Measurements from ENCODE around the gene MYPN.
"Not testable (repeated sequence)": the region's sequence is repeated elsewhere in the genome, so short reads cannot be mapped to it uniquely, and the experiment has no call there.

MYPN gene

DNA sequence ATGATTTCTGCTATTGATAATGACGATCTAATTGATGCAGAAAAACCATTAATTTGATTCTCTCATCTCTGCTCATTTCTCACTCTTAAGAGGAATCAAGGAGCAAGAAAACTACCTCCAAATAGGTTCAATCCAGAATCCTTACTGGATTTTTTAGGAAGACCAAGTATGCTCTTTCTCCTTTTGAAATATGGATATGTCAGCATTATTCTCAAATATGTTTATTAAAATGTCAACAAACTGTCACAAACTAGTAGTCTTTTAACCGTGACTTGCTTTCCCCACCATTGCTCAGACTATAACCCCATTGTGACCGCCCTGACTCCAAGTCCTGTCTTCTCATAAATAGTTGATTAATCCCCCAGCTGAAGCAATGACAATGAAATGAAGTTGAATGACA is 123.8 kb downstream of the MYPN start:
- no peak for DNase-seq (ENCODE audit: low read depth in 1 of 2, low spot score in 1 of 2)
- in situ Hi-C loops (cut with HindIII; ENCODE audit: low pct_unique_long_range_greater_than_20kb, low sequenced_read_pairs), result no loop called here
- TF ChIP-seq JUND (IDR thresholded peaks at IDR 0.05; ENCODE audit: low read depth), result no peak

- in situ Hi-C loops (cut with HindIII; ENCODE audit: low pct_unique_long_range_greater_than_20kb, low sequenced_read_pairs), result no loop called here
- no peak for DNase-seq (ENCODE audit: low read depth in 1 of 2, low spot score in 1 of 2)
- TF ChIP-seq JUND (IDR thresholded peaks at IDR 0.05; ENCODE audit: low read depth), result no peak
Measured at GRCh38 chr10:68235111-68235510, 125.8 kb downstream of the MYPN start.

DNA sequence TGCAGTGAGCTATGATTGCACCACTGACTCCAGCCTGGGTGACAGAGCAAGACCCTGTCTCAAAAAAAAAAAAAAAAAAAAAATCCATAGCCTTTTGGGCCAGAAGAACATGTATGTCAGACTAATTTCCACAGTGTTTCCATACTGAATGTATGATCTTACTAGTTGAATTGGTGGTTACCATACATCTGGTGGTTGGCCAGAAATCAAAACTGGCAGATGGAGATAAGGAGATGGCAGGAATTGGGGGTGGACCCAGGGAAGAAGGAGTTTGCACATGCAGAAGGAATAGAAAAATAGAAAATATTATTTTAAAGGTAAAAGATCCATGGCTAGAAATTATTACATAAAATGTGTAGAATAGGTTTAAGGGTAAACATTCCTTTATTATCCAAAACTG is 126.3 kb downstream of the MYPN start:
- no peak for DNase-seq (ENCODE audit: low read depth in 1 of 2, low spot score in 1 of 2)
- TF ChIP-seq JUND (IDR thresholded peaks at IDR 0.05; ENCODE audit: low read depth), result no peak
- in situ Hi-C loops (cut with HindIII; ENCODE audit: low pct_unique_long_range_greater_than_20kb, low sequenced_read_pairs), result no loop called here

DNA sequence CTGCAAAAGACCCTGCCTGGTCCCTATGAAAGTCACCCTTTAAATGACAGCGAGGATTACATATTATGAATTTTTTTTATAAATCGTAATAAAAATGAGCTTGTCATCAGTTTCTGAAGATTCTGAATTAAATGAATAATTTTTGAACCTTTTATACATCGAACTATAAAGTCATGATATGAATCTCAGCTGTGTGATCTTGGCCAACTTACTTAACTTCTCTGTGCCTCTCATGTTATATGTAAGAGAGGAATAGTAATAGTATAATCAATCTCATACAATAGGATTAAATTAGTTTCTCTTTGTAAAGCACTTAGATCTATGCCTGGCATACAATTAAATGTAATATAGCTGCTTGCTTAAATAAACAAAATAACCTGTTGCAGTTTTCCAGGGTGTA is 127.9 kb downstream of the MYPN start:
- no peak for TF ChIP-seq JUND (IDR thresholded peaks at IDR 0.05; ENCODE audit: low read depth)
- in situ Hi-C loops (cut with HindIII; ENCODE audit: low pct_unique_long_range_greater_than_20kb, low sequenced_read_pairs), result no loop called here

DNA sequence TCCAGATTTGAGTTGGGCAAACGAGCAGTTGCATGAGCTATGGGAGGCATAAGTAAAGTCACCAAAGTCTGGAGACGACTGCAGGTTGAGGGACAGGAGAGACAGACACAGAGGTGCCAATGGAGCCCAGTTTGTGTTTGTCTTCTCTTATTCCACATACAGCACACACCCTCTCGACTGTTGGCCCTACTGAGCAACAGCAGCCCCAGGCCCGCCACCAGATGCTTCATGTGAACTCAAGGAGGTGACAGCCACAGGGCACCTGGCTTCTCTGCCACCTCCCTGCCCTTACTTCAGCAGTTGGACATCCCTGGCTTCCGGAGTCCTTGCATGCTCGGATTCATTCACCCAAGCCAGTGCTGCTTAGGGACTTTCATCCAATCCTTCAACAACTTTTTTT is 129.1 kb downstream of the MYPN start:
- TF ChIP-seq JUND (IDR thresholded peaks at IDR 0.05; ENCODE audit: low read depth), result no peak
- in situ Hi-C loops (cut with HindIII; ENCODE audit: low pct_unique_long_range_greater_than_20kb, low sequenced_read_pairs), result no loop called here

More for the DNA sequence above, 127.9 kb downstream of the MYPN start:
- DNase-seq (ENCODE audit: low read depth in 1 of 2, low spot score in 1 of 2), result no peak

DNA sequence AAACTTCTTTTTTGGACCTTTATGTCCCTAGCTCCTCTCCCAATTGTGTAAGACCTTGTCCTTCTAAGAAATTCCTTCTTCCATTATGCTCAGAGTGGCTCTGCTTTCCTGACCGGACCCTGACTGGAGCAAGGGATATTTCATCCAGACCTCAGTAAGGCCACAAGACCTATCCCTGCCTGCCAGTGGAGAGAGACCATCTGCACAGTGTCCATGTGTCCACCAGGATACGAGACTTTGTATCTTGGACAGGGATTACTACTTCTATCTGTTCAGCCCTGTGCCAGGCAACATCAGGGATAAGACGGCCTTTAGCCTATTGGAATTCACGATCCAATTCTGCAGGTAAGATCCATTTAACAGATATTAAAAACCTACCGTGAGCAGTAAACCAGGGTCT is 129.8 kb downstream of the MYPN start:
- no peak for TF ChIP-seq JUND (IDR thresholded peaks at IDR 0.05; ENCODE audit: low read depth)
- no peak for DNase-seq (ENCODE audit: low read depth in 1 of 2, low spot score in 1 of 2)
- in situ Hi-C loops (cut with HindIII; ENCODE audit: low pct_unique_long_range_greater_than_20kb, low sequenced_read_pairs), result no loop called here

More for the DNA sequence above, 129.1 kb downstream of the MYPN start:
- DNase-seq (ENCODE audit: low read depth in 1 of 2, low spot score in 1 of 2), result no peak

DNA sequence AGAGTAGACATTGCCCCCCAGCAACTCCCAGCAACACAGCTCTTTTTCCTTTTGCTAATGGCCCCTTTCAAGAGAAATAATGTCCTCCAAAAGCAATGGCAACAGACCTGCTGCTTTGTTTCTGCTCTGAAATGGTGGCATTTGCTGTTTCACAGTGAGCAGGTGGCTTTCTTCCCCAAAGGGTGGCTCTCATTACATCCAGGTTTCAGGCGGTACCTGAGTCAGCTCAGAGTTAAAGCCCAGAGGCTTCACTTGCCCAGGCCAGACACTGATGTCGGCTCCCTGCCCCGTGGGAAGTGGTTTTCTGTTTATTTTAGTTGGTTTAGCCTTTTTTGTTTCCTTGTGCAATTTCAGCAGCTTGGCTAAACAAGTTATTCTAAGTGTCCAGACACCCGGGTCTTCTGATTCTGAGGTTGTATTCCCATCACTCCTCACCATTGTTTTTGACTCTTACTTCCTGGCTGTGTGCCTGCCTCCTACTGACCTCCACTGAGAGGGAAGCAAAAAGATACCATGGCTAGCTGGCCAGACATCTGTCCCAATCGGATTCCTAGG is 130.4 kb downstream of the MYPN start:
- no peak for TF ChIP-seq JUND (IDR thresholded peaks at IDR 0.05; ENCODE audit: low read depth)
- in situ Hi-C loops (cut with HindIII; ENCODE audit: low pct_unique_long_range_greater_than_20kb, low sequenced_read_pairs), result no loop called here
- no peak for DNase-seq (ENCODE audit: low read depth in 1 of 2, low spot score in 1 of 2)

DNA sequence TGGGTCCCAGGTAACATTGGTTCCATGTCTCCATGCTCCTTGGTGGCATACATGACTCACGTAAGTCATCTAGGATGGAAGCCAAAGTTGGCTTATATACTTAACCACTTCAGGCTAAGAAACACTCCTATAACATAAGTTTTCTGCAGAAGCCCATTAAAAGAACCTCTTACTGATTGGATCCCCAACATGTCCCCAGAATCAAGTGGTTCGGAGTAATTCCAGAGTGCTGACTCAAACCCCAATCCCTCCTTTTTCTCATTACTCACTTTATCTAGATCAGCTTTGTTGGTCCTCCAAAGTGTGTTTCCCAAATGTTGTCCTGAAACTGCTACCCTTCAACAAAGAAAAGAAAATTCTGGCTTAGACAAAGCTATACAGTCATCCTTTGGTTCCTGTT is 132.8 kb downstream of the MYPN start:
- no peak for TF ChIP-seq JUND (IDR thresholded peaks at IDR 0.05; ENCODE audit: low read depth)
- in situ Hi-C loops (cut with HindIII; ENCODE audit: low pct_unique_long_range_greater_than_20kb, low sequenced_read_pairs), result no loop called here
- no peak for DNase-seq (ENCODE audit: low read depth in 1 of 2, low spot score in 1 of 2)

GRCh38 chr10:68246397-68246796 is 137.1 kb downstream of the MYPN start:
- in situ Hi-C loops (cut with HindIII; ENCODE audit: low pct_unique_long_range_greater_than_20kb, low sequenced_read_pairs), result not testable (repeated sequence)

GRCh38 chr10:68247931-68248330 is 138.6 kb downstream of the MYPN start:
- TF ChIP-seq JUND (IDR thresholded peaks at IDR 0.05; ENCODE audit: low read depth), result no peak
- DNase-seq (ENCODE audit: low read depth in 1 of 2, low spot score in 1 of 2), result no peak
- in situ Hi-C loops (cut with HindIII; ENCODE audit: low pct_unique_long_range_greater_than_20kb, low sequenced_read_pairs), result no loop called here

More at GRCh38 chr10:68246397-68246796, 137.1 kb downstream of the MYPN start:
- DNase-seq (ENCODE audit: low read depth in 1 of 2, low spot score in 1 of 2), result not testable (repeated sequence)

DNA sequence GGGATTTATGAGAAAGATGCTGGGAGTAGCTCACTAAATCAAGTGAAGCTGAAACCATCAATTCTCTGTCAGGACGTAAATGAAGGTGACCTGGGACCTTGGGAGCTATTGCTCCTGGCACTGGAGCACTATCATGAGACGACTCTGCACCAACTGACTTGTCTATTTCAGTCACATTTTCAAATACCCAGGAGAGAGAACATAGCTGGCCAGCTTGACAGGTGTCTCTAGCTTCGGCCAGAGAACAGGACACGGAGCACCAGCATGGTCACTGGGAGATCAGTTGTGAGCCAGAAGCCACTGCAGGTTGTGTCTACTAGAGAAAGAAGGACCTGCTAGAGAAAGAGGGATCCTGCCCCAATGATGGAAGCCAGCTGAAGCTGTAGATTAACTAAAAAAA is 140.0 kb downstream of the MYPN start:
- no peak for DNase-seq (ENCODE audit: low read depth in 1 of 2, low spot score in 1 of 2)
- TF ChIP-seq JUND (IDR thresholded peaks at IDR 0.05; ENCODE audit: low read depth), result no peak
- in situ Hi-C loops (cut with HindIII; ENCODE audit: low pct_unique_long_range_greater_than_20kb, low sequenced_read_pairs), result no loop called here

DNA sequence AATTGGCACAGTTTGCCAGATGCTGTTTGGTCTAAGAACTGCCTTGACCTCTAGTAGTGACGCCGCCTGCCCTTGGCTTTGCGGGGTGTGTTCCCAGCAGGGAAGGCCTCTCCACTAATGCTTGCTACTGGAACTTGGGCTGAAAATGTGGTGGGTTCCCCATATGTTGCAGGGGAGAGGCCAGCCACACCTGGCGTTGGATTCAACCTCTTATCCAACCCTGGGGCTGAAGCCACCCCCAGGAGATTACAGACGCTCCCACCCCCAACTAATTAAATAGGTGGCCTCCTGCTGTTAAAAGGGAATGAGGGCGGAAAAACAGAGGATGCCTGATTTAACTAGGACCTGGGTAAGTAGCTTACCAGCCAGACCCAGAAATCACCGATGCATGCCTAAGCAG is 141.9 kb downstream of the MYPN start:
- no peak for TF ChIP-seq JUND (IDR thresholded peaks at IDR 0.05; ENCODE audit: low read depth)
- DNase-seq (ENCODE audit: low read depth in 1 of 2, low spot score in 1 of 2), result no peak
- in situ Hi-C loops (cut with HindIII; ENCODE audit: low pct_unique_long_range_greater_than_20kb, low sequenced_read_pairs), result no loop called here

- no peak for DNase-seq (ENCODE audit: low read depth in 1 of 2, low spot score in 1 of 2)
- no peak for TF ChIP-seq JUND (IDR thresholded peaks at IDR 0.05; ENCODE audit: low read depth)
- in situ Hi-C loops (cut with HindIII; ENCODE audit: low pct_unique_long_range_greater_than_20kb, low sequenced_read_pairs), result no loop called here
Measured at GRCh38 chr10:68251625-68252495, 142.6 kb downstream of the MYPN start.
